Right cardiac atrium (tissue), 5 donors: ENCODE measurements around the gene AGPAT3. TPM values are rescaled to one million over a fixed set of nuclear protein-coding genes. Genes with fewer than 3 reads are reported as not detected.

Experiments
- ATAC-seq, 2 donors: fragments of 200-7000 bp; cut with Tn5 transposase; one replicate each; pipeline versions ENCODE4 v1.8.0 to v1.9.1; 2020; ENCODE audit warnings: moderate library complexity in 2 of 2, mild to moderate bottlenecking in 1 of 2
- DNase-seq, 3 donors: peaks; one replicate each; pipeline ENCODE4 v3.0.0-alpha.2; 2020
- H3K27ac ChIP-seq: one replicate; pipeline ENCODE4 v1.5.1; 2013; ENCODE audit warnings: mild to moderate bottlenecking, low read length, control low read depth, moderate library complexity
- H3K27me3 ChIP-seq: one replicate; pipeline ENCODE4 v1.6.1; 2013; ENCODE audit not compliant: control insufficient read depth, insufficient read depth
- H3K4me1 ChIP-seq: one replicate; pipeline ENCODE4 v1.6.1; 2013; ENCODE audit warnings: low read length; ENCODE audit not compliant: control insufficient read depth, insufficient read depth
- H3K4me3 ChIP-seq: one replicate; pipeline ENCODE4 v1.5.1; 2013; ENCODE audit warnings: low read length, control low read depth
- H3K9me3 ChIP-seq: one replicate; pipeline ENCODE4 v1.6.1; 2013; ENCODE audit warnings: low read length; ENCODE audit not compliant: control insufficient read depth
- WGBS: extraction: QIAGEN DNeasy Blood & Tissue Kit; methylation state at CpG from one replicate; pipeline ENCODE4 v1.1.7; 2013; 5-methylcytosine and 5-hydroxymethylcytosine counted together
- intact Hi-C, 4 donors: fragments of 100-400 bp; cut with DNase I; formaldehyde crosslinking; loops; one replicate each; pipeline versions ENCODE4 v1.11.0 to v1.14.0; 2022 to 2023
- polyA plus RNA-seq: library from polyadenylated mRNA; stranded (reverse); fragments of 200-250 nt; gene quantifications from one replicate; pipeline ENCODE4 v1.2.3, GENCODE V29; 2013
- total RNA-seq, 4 donors: library from RNA; stranded (reverse); fragmentation: NEBNext Ultra II Directional; extraction: Animal tissue kit (Norgen Biotek cat#: 25700); gene quantifications; one replicate each; pipeline ENCODE4 v1.2.1, GENCODE V29; 2021
- donor health status: healthy with polysubstance abuse.
- donor health status: DM: no; HTN: yes; CAD: no.
- donor health status: DM: no; HTN: no; CAD: no.
- donor health status: DM: no; HTN: yes; CAD: no; lungs with severe emphysema.
- donor health status: DM: yes; HTN: yes; CAD: no.

Gene AGPAT3
- total and polyA plus RNA-seq, 5 donors = 32.0 to 71.1 (median 58.6) TPM

- peaks cover 9% of the 10 kb centered on the region for H3K4me1 ChIP-seq
- 94% methylated on average over 13 of the region's 13 CpGs for WGBS
- no peak overlapping the region for H3K27ac ChIP-seq
- DNase-seq = peak in 2 of 3 donors; percentile 20 to 30
- intact Hi-C loops = no loop called here
- H3K4me3 ChIP-seq = no peak overlapping the region
- ATAC-seq = no peak
- H3K27me3 ChIP-seq = no peaks in the 10 kb centered on the region
- no peaks in the 10 kb centered on the region for H3K9me3 ChIP-seq
Observed at GRCh38 chr21:43958364-43959158, 93.5 kb downstream of the AGPAT3 start.

- Histone ChIP-seq H3K27me3 (no peaks in the 10 kb centered on the region), H3K4me3 (no peak overlapping the region), H3K4me1 (peaks cover 9% of the 10 kb centered on the region), H3K9me3 (no peaks in the 10 kb centered on the region), H3K27ac (no peak overlapping the region)
- ATAC-seq (no peak), DNase-seq (peak in 2 of 3 donors; percentile 39 to 46)
- 90% methylated on average over 39 of the region's 39 CpGs for WGBS
- intact Hi-C loops = no loop called here
Observed at GRCh38 chr21:43959231-43960116, 94.5 kb downstream of the AGPAT3 start.

- Histone ChIP-seq H3K27me3 (no peaks in the 10 kb centered on the region), H3K4me3 (no peak overlapping the region), H3K4me1 (peaks cover 6% of the 10 kb centered on the region), H3K9me3 (no peaks in the 10 kb centered on the region), H3K27ac (no peak overlapping the region)
- intact Hi-C loops = no loop called here
- 91% methylated on average over 24 of the region's 24 CpGs for WGBS
- ATAC-seq = no peak
- DNase-seq = no peak
Observed at GRCh38 chr21:43961382-43961909, 96.4 kb downstream of the AGPAT3 start.

- WGBS = 74% methylated on average over 17 of the region's 17 CpGs
- no peak overlapping the region for H3K27ac ChIP-seq
Observed at GRCh38 chr21:43965911-43966585, 101.0 kb downstream of the AGPAT3 start.

GRCh38 chr21:43966946-43967512 lies 102.0 kb downstream of the AGPAT3 start:
- Histone ChIP-seq H3K4me1 (no peaks in the 10 kb centered on the region), H3K9me3 (no peaks in the 10 kb centered on the region), H3K27me3 (no peaks in the 10 kb centered on the region), H3K4me3 (no peak overlapping the region), H3K27ac (no peak overlapping the region)
- DNase-seq (peak in 2 of 3 donors; percentile 36 to 42), ATAC-seq (no peak)
- intact Hi-C loops = no loop called here
- 86% methylated on average over 18 of the region's 18 CpGs for WGBS

More at GRCh38 chr21:43965911-43966585, 101.0 kb downstream of the AGPAT3 start:
- H3K4me3 ChIP-seq = no peak overlapping the region
- ATAC-seq (no peak), DNase-seq (peak in 1 of 3 donors; percentile 29)
- H3K9me3 ChIP-seq = no peaks in the 10 kb centered on the region
- intact Hi-C loops = no loop called here
- no peaks in the 10 kb centered on the region for H3K27me3 ChIP-seq
- H3K4me1 ChIP-seq = no peaks in the 10 kb centered on the region

GRCh38 chr21:43967981-43968380 lies 103.0 kb downstream of the AGPAT3 start:
- Histone ChIP-seq H3K27me3 (no peaks in the 10 kb centered on the region), H3K9me3 (no peaks in the 10 kb centered on the region), H3K27ac (no peak overlapping the region), H3K4me3 (no peak overlapping the region), H3K4me1 (no peaks in the 10 kb centered on the region)
- peak in 1 of 2 donors; percentile 14 for ATAC-seq
- 94% methylated on average over 15 of the region's 15 CpGs for WGBS
- peak in 2 of 3 donors; percentile 26 to 60 for DNase-seq
- intact Hi-C loops = no loop called here

- no peak overlapping the region for H3K4me3 ChIP-seq
- 94% methylated on average over 19 of the region's 19 CpGs for WGBS
- no peaks in the 10 kb centered on the region for H3K27me3 ChIP-seq
- H3K9me3 ChIP-seq = no peaks in the 10 kb centered on the region
- H3K4me1 ChIP-seq = no peaks in the 10 kb centered on the region
- no peak overlapping the region for H3K27ac ChIP-seq
- intact Hi-C loops = no loop called here
- DNase-seq (peak in 2 of 3 donors; percentile 25 to 29), ATAC-seq (peak; percentile 5 to 9)
Observed at GRCh38 chr21:43968410-43969114, 103.5 kb downstream of the AGPAT3 start.

- DNase-seq = peak in 2 of 3 donors; percentile 25 to 49
- Histone ChIP-seq H3K4me3 (no peak overlapping the region), H3K4me1 (no peaks in the 10 kb centered on the region), H3K27ac (no peak overlapping the region), H3K9me3 (no peaks in the 10 kb centered on the region), H3K27me3 (no peaks in the 10 kb centered on the region)
- WGBS = 90% methylated on average over 17 of the region's 17 CpGs
- intact Hi-C loops = no loop called here
- ATAC-seq = no peak
Observed at GRCh38 chr21:43969115-43969444, 104.1 kb downstream of the AGPAT3 start.

- peaks cover 3% of the 10 kb centered on the region for H3K4me1 ChIP-seq
- no peaks in the 10 kb centered on the region for H3K27me3 ChIP-seq
- H3K4me3 ChIP-seq = no peak overlapping the region
- no peak overlapping the region for H3K27ac ChIP-seq
- ATAC-seq (no peak), DNase-seq (peak in 2 of 3 donors; percentile 25 to 32)
- WGBS = 93% methylated on average over 18 of the region's 18 CpGs
- H3K9me3 ChIP-seq = no peaks in the 10 kb centered on the region
- intact Hi-C loops = no loop called here
Observed at GRCh38 chr21:43970551-43970950, 105.5 kb downstream of the AGPAT3 start.
